Measurements from ENCODE around the gene ZSCAN31.

The ZSCAN31 gene

DNA sequence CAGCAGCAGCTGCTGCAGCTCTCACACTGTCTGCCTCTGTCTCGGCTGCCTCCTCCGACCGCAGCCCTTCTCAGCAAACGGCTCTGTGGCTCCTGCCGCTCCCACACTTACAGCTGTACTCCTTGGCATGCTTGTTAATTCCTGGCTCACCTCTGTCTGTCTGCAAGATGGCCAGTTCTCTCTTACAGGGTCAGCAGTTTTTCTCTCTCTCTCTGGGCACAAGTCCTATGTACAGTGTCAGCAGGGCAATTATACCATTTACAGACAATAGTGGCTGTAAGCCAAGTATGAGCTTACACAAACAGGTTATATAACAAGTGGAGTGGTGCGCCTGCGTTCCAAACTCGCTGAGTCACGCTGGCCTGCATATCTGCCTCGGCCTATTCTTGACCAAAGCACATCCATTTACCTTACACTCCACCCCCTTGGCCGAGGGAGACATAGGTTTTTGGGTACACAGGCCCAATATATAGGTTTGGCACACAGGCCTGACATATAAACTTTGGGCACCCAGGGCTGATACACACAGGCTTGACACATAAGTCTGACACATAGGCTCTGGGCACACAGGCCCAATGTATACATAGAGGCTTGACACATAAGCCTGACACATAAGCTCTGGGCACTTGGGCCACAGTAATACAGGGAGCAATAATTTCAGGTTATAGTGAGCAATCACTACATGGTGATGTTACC, 18.2 kb upstream of the ZSCAN31 start:
- ChIA-PET POLR2A (ENCODE audit: low non-redundant PET) (interaction anchor here (2.4 kb wide), 1 partner anchor 18 kb away, joined by 7 read pairs; the partner anchor contains the start of gene ZSCAN31), CTCF (interaction anchor here (0.6 kb wide), 2 partner anchors 15 to 136 kb away, joined by 3 read pairs; no protein-coding TSS in a partner anchor)
- TF ChIP-seq, protein P1, sequence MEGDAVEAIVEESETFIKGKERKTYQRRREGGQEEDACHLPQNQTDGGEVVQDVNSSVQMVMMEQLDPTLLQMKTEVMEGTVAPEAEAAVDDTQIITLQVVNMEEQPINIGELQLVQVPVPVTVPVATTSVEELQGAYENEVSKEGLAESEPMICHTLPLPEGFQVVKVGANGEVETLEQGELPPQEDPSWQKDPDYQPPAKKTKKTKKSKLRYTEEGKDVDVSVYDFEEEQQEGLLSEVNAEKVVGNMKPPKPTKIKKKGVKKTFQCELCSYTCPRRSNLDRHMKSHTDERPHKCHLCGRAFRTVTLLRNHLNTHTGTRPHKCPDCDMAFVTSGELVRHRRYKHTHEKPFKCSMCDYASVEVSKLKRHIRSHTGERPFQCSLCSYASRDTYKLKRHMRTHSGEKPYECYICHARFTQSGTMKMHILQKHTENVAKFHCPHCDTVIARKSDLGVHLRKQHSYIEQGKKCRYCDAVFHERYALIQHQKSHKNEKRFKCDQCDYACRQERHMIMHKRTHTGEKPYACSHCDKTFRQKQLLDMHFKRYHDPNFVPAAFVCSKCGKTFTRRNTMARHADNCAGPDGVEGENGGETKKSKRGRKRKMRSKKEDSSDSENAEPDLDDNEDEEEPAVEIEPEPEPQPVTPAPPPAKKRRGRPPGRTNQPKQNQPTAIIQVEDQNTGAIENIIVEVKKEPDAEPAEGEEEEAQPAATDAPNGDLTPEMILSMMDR (conservative IDR thresholded peaks at IDR 0.05; ENCODE audit: low read depth): no peak
- H3K27ac ChIP-seq: peak overlapping the region; percentile 84
- DNase-seq (ENCODE audit: low spot score): peak; percentile 42

DNA sequence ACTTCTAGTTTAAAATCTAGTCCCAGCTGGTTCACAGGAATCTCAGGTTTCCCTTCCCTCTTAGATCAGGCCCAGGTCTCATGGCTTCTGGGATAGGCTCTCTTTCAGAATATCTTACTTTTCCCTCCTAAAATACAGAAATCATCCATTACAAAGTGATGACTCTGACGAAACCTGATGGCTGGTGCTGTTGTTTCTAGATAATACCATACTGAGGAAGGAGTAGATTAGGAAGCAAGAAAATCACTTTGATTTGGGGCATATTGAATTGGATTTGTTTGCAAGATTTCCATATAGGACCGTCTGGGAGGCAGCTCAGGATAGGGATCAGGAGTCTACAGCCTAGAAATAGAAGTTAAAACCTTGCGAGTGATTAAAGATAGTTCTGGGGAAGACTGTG, 17.4 kb upstream of the ZSCAN31 start:
- POLR2A ChIA-PET (ENCODE audit: low non-redundant PET): no interaction called here
- H3K27ac ChIP-seq: peak overlapping the region; percentile 84
- CTCF ChIA-PET: interaction anchor here (0.6 kb wide), 1 partner anchor 135 kb away, joined by 3 read pairs; no protein-coding TSS in a partner anchor
- DNase-seq (ENCODE audit: low spot score): no peak
- TF ChIP-seq, protein P1 (conservative IDR thresholded peaks at IDR 0.05; ENCODE audit: low read depth): no peak

DNA sequence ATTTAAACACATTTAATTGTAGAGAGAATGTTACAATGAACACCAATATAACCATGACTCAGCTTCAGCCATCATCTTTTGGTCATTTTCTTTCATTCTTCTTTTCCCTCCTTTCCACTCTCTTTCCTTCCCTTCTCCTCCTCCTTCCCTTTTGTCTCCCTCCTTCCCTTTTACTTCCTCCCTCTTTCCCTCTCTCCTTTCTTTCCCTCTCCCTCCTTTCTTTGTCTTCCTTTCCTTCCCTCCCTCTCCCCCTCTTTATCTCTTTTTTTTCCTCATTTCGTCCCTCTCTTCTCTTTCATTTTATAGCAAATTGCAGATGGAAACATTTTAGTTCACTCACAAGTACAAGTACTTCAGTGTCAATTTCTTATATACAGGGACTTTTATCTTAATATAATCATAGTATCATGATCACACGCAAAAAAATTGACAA, 15.6 kb upstream of the ZSCAN31 start:
- ChIA-PET POLR2A (ENCODE audit: low non-redundant PET) (no interaction called here), CTCF (interaction anchor here (0.7 kb wide), 1 partner anchor 247 kb away, joined by 4 read pairs; no protein-coding TSS in a partner anchor)
- TF ChIP-seq, protein P1 (conservative IDR thresholded peaks at IDR 0.05; ENCODE audit: low read depth): no peak
- no peak for DNase-seq (ENCODE audit: low spot score)
- H3K27ac ChIP-seq: no peak overlapping the region

DNA sequence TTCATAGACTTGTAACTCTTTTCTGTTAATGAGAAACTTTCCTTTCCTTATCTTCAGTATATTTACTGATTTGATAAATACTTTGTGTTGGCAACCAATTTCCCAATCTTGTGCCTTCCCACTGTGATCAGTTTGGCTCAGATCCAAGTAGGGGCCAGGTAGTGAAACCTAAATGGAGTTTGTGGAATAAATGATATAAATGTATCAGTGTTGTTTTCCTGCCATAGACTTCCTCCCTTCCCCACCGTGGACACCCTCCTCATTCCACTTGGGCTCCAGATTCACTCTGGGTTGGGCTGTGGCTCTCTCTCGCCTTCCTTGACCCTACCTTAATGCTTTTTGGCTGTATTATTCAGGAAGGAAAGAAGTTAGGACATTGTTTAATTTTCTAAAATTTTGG, 15.1 kb upstream of the ZSCAN31 start:
- TF ChIP-seq, protein P1 (conservative IDR thresholded peaks at IDR 0.05; ENCODE audit: low read depth): no peak
- POLR2A ChIA-PET (ENCODE audit: low non-redundant PET): no interaction called here
- H3K27ac ChIP-seq: no peak overlapping the region
- DNase-seq (ENCODE audit: low spot score): no peak
- CTCF ChIA-PET: interaction anchor here (0.6 to 0.7 kb wide), 2 partner anchors 246 to 247 kb away, joined by 4 to 9 read pairs; no protein-coding TSS in a partner anchor

DNA sequence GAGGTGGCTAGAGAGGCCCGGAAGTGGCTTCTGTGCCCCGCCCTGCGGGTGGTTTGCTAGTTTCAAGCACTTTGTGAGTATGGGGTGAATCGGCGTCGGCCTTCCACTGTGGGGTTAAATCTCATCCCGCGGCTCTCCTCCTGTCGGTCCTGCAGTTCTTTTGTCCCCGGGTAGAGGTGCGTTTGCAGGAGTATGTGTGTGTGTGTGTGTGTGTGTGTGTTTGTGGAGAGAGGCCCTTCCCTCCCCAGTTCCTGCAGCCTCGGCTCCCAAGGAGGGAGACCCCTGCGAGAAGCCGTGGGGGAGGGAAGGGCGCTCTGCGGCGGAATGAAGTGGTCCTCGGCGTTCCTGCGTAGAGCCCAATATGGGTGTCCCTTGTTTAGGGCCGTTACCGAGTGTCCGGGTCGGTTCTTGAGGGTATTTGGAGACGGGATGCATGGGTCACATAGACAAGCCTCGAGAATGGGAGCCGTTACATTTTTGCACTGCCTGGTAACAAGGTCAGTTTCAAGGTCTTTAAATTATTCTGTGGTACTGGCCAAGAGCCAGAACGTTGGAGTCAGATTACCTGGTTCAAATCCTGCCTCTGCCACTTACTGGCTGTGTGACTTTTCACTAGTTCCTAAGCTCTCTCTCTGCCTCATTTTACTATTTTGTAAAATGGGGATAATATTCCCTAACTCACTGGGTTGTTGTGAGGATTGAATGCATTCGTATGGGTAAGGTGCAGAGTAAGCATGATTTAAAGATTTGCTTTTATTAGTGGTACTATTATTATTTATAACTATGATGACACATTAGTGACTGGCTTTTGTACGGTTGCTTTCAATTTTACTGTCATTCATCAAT, 14.2 kb upstream of the ZSCAN31 start, which contains the start of gene ZKSCAN3:
TSS of gene ZKSCAN3 (plus strand) at position 56 of the 846 bp plus-strand sequence. CDS start 9,640 bp downstream, outside the sequence.
- ChIA-PET CTCF (interaction anchor here (0.6 kb wide), 1 partner anchor 248 kb away, joined by 9 read pairs; no protein-coding TSS in a partner anchor), POLR2A (ENCODE audit: low non-redundant PET) (no interaction called here)

More for the DNA sequence above, 14.2 kb upstream of the ZSCAN31 start, which contains the start of gene ZKSCAN3:
- peak; percentile 81 for DNase-seq (ENCODE audit: low spot score)
- TF ChIP-seq, protein P1 (conservative IDR thresholded peaks at IDR 0.05; ENCODE audit: low read depth): no peak
- H3K27ac ChIP-seq: peak within 1 kb of the TSS; percentile 84
